ENCODE data around the gene HPS1. TPM values are rescaled to one million over a fixed set of nuclear protein-coding genes. Genes with fewer than 3 reads are reported as not detected.

Gene HPS1
- total RNA-seq, 1 experiment from 2014 or later = 47.4 TPM

DNA sequence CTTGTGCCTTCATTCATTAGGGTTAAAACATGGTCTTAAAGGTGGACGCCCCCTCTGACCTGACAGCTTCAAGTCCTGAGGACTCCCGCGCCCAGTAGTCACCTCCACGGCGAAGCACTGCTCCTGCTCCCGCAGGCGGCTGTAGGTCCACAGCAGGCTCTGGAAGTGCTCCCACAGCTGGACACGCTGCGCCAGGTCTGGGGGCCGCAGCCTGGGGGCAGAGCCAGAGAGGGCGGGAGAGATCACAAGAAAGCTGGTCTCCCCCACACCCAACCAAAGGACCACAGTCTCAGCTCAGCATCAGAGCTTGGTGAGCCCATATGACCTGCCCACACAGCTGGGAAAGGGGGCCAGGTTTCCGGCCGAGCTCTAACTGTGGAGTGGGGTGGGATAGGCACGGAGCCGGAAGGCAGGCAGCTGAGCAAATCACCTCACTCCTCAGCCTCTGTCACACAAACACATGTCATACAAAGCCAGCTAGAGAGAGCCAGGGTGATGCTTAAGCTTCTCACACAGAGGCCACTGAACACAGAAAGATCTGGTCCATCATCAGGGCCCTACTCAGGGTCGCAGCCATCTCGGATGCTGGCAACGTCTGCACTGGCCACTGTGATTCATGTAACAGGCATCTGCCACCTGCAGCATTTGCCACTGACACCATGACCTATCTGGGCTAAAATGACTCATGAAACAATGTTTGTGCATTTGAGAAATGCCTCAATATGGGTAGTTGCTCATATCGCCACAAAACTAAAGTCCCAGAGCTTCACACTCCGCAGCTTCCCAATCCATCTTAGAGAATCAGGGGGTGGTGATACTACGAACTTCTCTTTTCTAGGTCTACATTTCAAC is 12.6 kb downstream of the HPS1 start:
- no peak overlapping the region for H2BK5ac ChIP-seq (ENCODE audit: insufficient read length, low read length)
- H4K20me1 ChIP-seq (ENCODE audit: control insufficient read depth, insufficient read depth, insufficient read length) = no peaks in the 10 kb centered on the region
- H4K91ac ChIP-seq (ENCODE audit: insufficient read length, low read depth, low read length) = no peak overlapping the region
- H2BK12ac ChIP-seq (ENCODE audit: insufficient read length, low read depth, low read length) = no peak overlapping the region
- Mint-ChIP-seq H3K36me3 (ENCODE audit: insufficient read depth in 1 of 3, low read depth in 3 of 3) (peaks cover 72 to 91% (median 80%) of the 10 kb centered on the region in 3 experiments), H3K27ac (no peak overlapping the region), H3K9me3 (peaks cover 26 to 30% of the 10 kb centered on the region in 2 experiments), H3K27me3 (ENCODE audit: low read depth) (no peaks in the 10 kb centered on the region), H3K4me3 (no peak overlapping the region), H3K4me1 (peaks cover 4 to 13% of the 10 kb centered on the region in 2 experiments)
- no peak overlapping the region for H3T11ph ChIP-seq (ENCODE audit: low read length)
- H2AFZ ChIP-seq (ENCODE audit: low read length) = no peak overlapping the region
- H2BK15ac ChIP-seq (ENCODE audit: low read depth, low read length) = no peak overlapping the region
- no peaks in the 10 kb centered on the region for H3K4me1 ChIP-seq (ENCODE audit: insufficient read depth, low read length)
- no CpG with 5 or more reads among the region's 21 CpGs for WGBS (ENCODE audit: extremely low coverage, insufficient read length, low lambda C conversion rate)
- H3K79me2 ChIP-seq (ENCODE audit: insufficient read depth, low read length) = no peaks in the 10 kb centered on the region
- H3K56ac ChIP-seq (ENCODE audit: insufficient read length, low read depth, low read length) = no peak overlapping the region
- no peak overlapping the region for H3K27ac ChIP-seq (ENCODE audit: insufficient read length, low read depth, low read length)
- no peak overlapping the region for H3K4ac ChIP-seq (ENCODE audit: low read depth, low read length)
- no peak overlapping the region for H3K23ac ChIP-seq (ENCODE audit: insufficient read length, low read depth, low read length)
- H3K14ac ChIP-seq (ENCODE audit: insufficient read depth, low read length) = no peak overlapping the region
- no peak overlapping the region for H3K4me2 ChIP-seq (ENCODE audit: insufficient read depth, insufficient read length, low read length)
- H3K79me1 ChIP-seq (ENCODE audit: insufficient read depth, low read depth, low read length, poor library complexity, severe bottlenecking) = no peaks in the 10 kb centered on the region
- H3K18ac ChIP-seq (ENCODE audit: insufficient read length, low read depth, low read length) = no peak overlapping the region
- TF ChIP-seq, protein P1, sequence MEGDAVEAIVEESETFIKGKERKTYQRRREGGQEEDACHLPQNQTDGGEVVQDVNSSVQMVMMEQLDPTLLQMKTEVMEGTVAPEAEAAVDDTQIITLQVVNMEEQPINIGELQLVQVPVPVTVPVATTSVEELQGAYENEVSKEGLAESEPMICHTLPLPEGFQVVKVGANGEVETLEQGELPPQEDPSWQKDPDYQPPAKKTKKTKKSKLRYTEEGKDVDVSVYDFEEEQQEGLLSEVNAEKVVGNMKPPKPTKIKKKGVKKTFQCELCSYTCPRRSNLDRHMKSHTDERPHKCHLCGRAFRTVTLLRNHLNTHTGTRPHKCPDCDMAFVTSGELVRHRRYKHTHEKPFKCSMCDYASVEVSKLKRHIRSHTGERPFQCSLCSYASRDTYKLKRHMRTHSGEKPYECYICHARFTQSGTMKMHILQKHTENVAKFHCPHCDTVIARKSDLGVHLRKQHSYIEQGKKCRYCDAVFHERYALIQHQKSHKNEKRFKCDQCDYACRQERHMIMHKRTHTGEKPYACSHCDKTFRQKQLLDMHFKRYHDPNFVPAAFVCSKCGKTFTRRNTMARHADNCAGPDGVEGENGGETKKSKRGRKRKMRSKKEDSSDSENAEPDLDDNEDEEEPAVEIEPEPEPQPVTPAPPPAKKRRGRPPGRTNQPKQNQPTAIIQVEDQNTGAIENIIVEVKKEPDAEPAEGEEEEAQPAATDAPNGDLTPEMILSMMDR (conservative IDR thresholded peaks at IDR 0.05) = no peak
- H4K8ac ChIP-seq (replicated peaks; ENCODE audit: insufficient read length, low read depth, low read length) = no peak overlapping the region
- H3K9me3 ChIP-seq (ENCODE audit: control insufficient read depth, low read depth, low read length) = no peaks in the 10 kb centered on the region
- no peak overlapping the region for H2AK5ac ChIP-seq (ENCODE audit: insufficient read length, low read length)
- H4K5ac ChIP-seq (ENCODE audit: insufficient read length, low read depth, low read length) = no peak overlapping the region
- H3K23me2 ChIP-seq (ENCODE audit: insufficient read length, low read depth, low read length, poor library complexity, severe bottlenecking) = no peaks in the 10 kb centered on the region
- H3K27me3 ChIP-seq (ENCODE audit: insufficient read depth, low read length) = no peaks in the 10 kb centered on the region
- DNase-seq = no peak
- no peak overlapping the region for H2BK120ac ChIP-seq (ENCODE audit: low read depth, low read length, poor library complexity, severe bottlenecking)
- H2BK20ac ChIP-seq (ENCODE audit: low read depth, low read length, poor library complexity, severe bottlenecking) = no peak overlapping the region
- H3K9ac ChIP-seq (ENCODE audit: extremely low read depth, insufficient read length, low read length) = no peak overlapping the region
